HG03135 (cell line): Measurements from ENCODE around the gene GAS5.
"Not testable (repeated sequence)": the region's sequence is repeated elsewhere in the genome, so short reads cannot be mapped to it uniquely, and the experiment has no call there.

Source experiments
- ATAC-seq: cut with Tn5 transposase; IDR thresholded peaks from one replicate; pipeline ENCODE4 v1.9.1; 2021; ENCODE audit warnings: mild to moderate bottlenecking, moderate library complexity; ENCODE audit not compliant: unreplicated experiment

The GAS5 gene

DNA sequence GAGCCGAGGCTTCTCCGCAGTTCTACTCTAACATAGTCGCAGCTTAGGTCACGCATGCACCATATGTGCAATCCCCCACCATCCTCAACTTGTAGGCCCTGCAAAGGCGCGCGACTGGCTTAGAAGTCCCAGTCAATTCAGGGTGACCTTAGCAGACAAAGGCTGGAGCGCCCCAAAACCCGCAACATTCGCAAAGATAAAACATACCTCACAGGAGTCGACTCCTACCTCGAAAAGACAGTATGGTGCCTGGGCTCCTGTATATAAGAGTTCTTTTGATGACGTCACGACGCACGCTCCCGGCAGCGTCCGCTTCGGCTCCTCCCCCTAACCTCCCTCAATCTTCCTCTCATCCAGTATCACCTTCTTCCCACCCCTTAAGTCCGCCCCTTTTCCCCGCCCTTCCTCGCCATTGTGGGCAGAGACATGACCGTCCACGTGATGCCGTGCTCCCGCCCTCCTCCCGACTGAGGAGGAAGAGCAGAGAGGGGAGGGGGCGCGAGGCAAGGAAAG lies at the start of gene GAS5:
Gene GAS5, minus strand, starts transcription at position 237 of the 513 bp plus-strand sequence.
- peak; percentile 75 for ATAC-seq

DNA sequence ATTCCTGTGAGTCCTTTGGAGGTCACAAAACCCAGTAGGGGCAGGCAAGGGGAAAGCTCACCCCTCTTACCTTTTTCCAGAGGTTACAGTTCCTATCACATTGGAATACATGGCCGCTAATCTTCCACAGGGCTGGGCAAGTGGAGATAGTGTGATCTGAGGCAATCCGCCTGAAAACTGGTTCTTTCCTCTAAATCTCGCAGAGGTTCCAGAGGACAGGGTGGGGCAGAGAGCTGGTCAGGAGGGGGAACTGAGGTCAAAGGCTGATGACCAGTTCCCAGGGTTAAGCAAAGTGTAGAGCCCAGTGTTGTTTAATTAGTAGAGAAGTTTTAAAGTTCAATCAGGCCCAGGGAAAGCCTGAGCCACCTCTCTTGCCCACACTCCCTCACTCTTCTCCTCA lies 49.4 kb upstream of the GAS5 start, which contains the start of gene SERPINC1:
Gene SERPINC1, minus strand, starts transcription at position 179 of the 400 bp plus-strand sequence. Its CDS starts 68 bp downstream, at position 111.
- ATAC-seq = no peak

DNA sequence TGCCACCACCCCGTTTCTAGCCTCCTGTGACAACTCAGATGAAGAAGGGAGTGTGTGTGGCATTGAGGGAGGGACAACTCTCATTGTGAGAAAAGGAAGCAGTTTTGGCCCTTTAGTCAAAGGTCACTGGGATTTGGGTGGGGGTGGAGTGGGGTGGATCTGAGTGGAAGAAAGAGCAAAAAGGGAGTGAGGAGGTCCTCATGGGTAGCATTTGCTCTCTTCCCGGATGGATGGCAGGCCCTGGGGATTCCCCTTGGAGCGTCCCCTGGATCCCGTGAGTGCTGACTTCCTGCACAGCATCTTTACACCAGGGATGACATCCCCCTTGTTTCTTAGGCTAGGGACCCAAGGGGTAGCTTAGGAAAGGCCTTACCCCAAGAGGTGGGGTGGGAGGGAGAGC lies 48.9 kb upstream of the GAS5 start:
- no peak for ATAC-seq

DNA sequence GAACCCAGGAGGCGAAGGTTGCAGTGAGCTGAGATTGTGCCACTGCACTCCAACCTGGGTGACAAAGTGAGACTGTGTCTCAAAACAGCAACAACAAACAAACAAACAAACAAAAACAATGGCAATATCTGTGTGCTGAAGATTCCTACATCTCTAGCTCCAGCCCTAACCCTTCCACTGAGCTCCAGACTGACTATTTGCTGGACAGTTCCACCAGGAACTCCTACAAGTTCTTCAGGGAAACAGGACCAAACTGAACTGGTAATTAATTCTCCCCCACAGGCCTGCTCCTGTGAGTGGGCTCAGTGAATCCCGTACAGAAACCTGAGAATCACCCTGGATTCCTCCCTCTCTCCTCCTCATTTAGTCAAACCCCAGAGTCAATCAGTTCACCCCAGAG lies 47.8 kb upstream of the GAS5 start:
- ATAC-seq = no peak

DNA sequence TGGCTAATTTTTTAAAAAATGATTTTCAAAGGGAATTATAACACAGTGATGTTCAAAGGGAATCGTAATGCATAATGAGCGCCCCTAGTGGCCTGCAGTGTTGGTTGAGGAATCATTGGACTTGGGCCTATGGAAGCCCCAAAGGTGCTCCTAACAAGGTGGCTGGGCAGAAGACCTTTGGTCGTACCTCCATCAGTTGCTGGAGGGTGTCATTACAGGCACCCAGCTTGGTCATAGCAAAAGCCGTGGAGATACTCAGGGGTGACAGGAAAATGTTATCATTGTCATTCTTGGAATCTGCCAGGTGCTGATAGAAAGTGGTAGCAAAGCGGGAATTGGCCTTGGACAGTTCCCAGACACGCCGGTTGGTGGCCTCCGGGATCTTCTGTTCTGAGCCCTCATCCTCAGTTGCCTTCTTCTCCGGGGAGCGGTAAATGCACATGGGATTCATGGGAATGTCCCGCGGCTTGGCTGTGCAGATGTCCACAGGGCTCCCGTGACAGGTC lies 46.6 kb upstream of the GAS5 start:
- no peak for ATAC-seq

- ATAC-seq = no peak
Measured at GRCh38 chr1:173913111-173913510, 45.3 kb upstream of the GAS5 start.

DNA sequence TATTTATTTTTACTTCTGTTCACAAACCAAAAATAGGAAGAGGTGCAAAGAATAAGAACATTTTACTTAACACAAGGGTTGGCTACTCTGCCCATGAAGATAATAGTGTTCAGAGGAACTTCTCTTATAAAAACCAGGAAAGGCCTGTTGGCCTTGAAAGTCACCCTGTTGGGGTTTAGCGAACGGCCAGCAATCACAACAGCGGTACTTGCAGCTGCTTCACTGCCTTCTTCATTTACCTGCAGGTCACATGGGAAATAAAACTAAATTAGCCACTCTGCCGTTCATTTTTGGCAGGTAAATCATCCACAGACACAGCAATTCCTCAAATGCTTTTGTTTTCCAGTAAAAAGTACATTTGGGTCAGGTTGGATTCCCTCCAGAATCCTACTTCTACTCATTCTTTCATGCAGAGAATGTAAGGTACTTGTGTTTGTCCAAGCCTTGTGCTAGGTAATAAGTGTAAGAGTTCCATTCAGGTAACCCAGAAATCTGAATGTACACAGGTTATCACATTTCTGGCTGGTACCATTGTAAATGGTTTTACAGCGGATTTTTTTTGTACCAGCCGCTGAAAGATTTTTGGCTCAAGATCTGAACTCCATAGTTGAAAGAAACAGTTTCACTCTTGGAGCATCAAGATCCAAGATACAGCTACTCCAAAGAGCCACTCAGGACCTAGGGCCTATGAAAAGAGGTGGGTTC lies 36.2 kb upstream of the GAS5 start:
- ATAC-seq = no peak

- no peak for ATAC-seq
Measured at GRCh38 chr1:173900992-173901391, 33.2 kb upstream of the GAS5 start.

GRCh38 chr1:173900427-173900826 lies 32.6 kb upstream of the GAS5 start:
- no peak for ATAC-seq

DNA sequence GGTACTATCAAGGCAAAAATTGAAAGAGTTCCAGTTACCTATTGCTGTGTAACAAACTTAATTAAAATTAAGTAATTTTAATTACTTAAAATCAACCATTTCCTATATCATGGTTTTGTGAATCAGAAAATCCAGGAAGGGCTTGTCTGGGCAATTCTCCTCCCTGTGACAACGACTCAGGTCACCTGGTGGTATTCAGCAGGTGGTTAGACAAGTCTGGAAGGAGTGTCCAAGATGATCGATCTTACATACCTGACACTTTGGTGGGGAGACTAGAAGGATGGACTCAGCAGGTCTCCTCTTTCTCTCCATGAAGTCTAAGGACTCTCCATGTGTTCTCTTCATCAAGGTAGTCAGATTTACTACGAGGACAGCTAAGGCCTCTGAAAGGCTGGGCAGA lies 26.4 kb upstream of the GAS5 start:
- no peak for ATAC-seq

- ATAC-seq = no peak
Measured at GRCh38 chr1:173893611-173894010, 25.8 kb upstream of the GAS5 start.

DNA sequence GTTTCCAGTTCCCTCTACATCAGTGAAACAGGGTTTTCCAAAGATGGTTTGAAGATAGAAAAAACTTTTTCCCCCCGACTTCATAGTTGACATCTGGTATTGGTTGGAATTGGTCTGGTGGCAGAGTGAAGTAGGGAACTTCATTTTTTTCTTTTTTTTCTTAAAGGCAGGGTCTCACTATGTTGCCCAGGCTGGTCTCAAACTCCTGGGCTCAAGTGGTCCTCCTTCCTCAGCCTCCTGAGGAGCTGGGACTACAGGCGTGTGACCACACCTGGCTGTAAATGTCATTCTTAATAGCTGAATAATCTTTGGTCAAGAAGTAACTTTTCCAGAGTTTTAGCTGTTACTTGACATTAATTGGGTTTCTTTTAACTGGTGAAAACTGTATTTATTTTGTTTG lies 22.1 kb upstream of the GAS5 start:
- ATAC-seq = no peak

DNA sequence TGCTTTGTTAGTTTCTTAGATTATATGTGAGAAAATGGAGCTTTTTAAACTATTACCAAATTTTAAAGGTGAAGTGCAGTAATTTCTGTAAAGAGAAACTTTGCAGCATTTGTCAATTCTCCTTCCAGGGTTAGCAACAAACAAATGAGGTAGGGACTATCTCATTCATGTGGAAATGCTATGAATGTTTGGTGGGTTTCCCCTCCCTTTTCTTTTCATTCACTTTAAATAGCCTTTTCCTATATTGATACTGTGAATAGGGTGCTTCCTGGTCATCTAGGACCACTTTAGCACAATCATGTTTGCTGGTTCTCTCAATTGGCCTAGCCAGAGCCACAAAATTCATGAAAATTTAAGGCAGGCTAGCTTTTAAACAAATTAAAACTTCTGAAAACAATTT lies 21.0 kb upstream of the GAS5 start:
- ATAC-seq = no peak

- ATAC-seq = no peak
Measured at GRCh38 chr1:173887627-173888026, 19.8 kb upstream of the GAS5 start.

GRCh38 chr1:173886746-173887611 lies 19.2 kb upstream of the GAS5 start:
- no peak for ATAC-seq

GRCh38 chr1:173884701-173885100 lies 16.9 kb upstream of the GAS5 start:
- no peak for ATAC-seq

GRCh38 chr1:173881117-173881516 lies 13.3 kb upstream of the GAS5 start:
- ATAC-seq = not testable (repeated sequence)

DNA sequence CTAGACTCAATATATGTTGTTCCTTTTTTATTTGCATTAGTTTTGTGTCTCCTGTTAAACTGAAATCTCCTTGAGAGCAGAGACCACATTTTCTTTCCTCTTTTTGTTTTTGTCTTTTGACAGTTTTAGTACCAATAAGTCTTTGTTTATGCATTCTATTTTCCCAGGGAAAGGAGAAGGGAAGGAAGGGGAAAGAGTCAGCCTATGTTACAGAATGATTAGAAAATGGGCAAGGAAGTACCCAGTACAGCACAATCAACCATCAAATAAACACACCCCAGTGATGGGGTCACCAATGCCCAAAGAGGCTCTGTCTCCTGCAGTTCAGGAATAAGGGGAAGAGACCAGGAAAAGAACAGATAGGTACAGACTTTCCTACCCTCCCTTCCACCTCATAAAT lies 10.5 kb upstream of the GAS5 start:
- no peak for ATAC-seq

DNA sequence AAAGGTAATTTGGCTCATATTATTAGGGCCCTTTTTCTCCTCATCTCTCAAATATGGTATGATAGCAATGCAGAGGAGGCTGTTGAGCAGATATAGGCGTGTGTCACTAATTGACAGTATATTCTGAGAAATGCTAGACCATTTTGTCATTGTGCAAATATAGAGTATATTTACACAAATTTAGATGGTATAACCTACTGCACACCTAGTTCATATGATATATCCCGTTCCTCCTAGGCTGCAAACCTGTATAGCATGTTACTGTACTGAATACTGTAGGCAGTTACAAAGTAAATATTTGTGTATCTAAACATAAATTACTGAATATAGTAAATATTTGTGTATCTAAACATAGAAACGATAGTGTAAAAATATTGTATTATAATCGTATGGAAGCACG lies 8.9 kb upstream of the GAS5 start:
- ATAC-seq = no peak

DNA sequence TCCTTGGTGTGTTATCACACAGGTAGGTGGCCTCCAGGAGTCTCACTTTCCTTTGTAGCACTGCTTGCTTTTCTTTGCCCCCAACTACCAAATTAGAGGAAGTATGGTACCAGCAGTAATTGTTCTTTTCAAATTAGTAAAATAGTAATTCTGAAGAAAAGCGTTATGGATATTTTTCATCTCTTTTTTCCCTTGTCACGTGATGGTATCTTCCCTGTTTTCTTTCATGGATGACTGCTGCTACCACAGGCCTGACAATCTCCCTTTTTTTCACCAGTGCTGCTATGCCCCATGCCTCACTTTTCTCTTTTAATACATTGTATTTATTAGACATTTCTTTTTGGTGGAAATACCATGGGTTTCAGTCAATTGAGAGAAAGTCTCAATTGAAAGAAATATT lies 3.7 kb upstream of the GAS5 start:
- ATAC-seq = no peak

- ATAC-seq = no peak
Measured at GRCh38 chr1:173871091-173871490, 3.3 kb upstream of the GAS5 start.
